Measurements from ENCODE around the gene KATNB1. TPM values are rescaled to one million over a fixed set of nuclear protein-coding genes. Genes with fewer than 3 reads are reported as not detected.
"Not testable (repeated sequence)": the region's sequence is repeated elsewhere in the genome, so short reads cannot be mapped to it uniquely, and the experiment has no call there.

The KATNB1 gene
- total RNA-seq, 1 experiment from 2014 or later, result 20.2 TPM

GRCh38 chr16:57734308-57734924 is 1.2 kb upstream of the KATNB1 start:
- in situ Hi-C loops (cut with HindIII; ENCODE audit: low pct_unique_long_range_greater_than_20kb, low sequenced_read_pairs), result no loop called here
- DNase-seq (ENCODE audit: low read depth, low spot score), result no peak

DNA sequence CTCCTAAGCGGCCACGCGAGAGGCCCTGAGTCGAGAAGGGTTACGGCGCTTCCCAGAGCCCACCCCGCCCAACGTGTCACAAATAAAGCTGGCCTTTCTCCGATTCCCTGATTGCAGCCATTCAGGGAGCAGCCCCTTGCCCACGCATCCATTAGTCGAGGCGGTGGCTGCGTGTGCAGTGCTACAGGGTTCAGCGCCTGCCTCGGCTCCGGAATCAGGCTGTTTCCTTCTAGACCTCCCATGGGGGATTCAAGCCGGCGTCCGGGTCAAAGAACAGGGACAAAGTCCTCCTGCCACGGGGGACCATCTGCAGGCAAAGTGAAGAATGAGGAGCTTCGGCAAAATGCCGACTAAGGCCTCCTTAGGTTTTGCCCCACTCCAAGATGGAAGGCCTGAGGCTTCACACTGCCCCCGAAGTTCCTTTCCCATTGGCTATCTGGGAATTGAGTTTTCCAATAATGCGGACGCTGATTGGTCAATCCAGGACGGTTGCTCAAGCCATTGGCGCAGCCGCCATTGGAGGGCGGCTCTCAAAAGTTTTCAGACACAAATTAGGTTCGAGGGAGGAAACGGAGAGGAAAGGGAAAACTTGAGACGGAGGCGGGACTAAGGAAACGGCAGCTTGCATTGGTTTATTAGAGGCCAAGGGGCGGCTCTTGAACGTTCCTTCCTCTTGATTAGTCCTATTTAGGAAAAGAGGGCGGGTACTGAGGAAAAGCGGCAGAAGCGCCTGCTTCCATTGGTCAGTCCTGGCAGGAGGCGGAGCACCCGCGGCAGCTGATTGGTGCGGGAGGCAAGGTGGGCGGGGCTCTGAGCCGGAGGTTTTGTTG is 430 bp upstream of the KATNB1 start:
- peak; percentile 100 for DNase-seq (ENCODE audit: low read depth, low spot score)
- in situ Hi-C loops (cut with HindIII; ENCODE audit: low pct_unique_long_range_greater_than_20kb, low sequenced_read_pairs), result no loop called here

DNA sequence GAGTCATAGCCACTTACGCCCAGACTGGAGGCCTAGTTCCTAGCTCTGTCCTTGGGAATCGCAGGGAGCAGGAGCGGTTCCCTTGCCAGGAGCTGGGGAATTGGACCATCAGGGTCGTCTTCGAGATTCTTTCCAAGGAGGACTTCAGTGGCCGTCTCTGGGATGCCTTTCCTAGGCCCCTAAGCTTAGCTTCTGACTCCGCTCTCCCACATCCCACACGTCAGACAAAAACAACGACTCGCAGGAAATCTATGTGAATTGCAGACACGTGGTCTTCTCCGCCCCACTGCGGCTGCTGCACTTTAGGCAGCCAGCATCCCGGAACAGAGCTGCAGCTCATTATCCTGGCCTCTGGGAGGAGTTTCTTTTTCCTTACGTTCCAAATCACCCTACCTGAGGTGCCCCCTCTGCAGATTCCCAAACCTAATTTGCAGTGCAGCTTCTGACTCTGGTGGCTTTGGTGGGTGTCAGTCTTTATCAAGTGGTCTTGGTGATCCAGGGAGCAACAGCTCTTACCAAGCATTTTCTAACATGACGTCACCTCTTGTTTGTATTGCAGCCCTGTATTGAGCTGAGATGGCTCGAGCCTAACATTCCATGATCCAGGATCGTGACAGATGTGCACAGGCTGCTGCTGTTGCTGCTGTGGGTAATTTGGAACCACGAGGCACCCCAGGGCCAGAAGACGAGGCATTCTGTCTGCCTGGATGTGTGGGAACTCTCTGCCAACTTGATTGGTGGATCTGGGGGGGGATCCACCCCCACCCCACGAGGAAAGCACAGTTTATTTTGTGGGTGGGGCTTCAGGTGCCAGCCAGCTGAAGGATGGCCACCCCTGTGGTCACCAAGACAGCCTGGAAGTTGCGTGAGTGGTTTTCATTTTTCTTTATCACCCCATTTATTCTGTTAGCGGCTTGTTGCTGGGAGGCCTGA is 1.1 kb downstream of the KATNB1 start:
- DNase-seq (ENCODE audit: low read depth, low spot score), result peak; percentile 67
- in situ Hi-C loops (cut with HindIII; ENCODE audit: low pct_unique_long_range_greater_than_20kb, low sequenced_read_pairs), result no loop called here

GRCh38 chr16:57738844-57739243 is 3.3 kb downstream of the KATNB1 start:
- in situ Hi-C loops (cut with HindIII; ENCODE audit: low pct_unique_long_range_greater_than_20kb, low sequenced_read_pairs), result no loop called here
- no peak for DNase-seq (ENCODE audit: low read depth, low spot score)

GRCh38 chr16:57739756-57740422 is 4.3 kb downstream of the KATNB1 start:
- DNase-seq (ENCODE audit: low read depth, low spot score), result no peak
- in situ Hi-C loops (cut with HindIII; ENCODE audit: low pct_unique_long_range_greater_than_20kb, low sequenced_read_pairs), result no loop called here

- in situ Hi-C loops (cut with HindIII; ENCODE audit: low pct_unique_long_range_greater_than_20kb, low sequenced_read_pairs), result no loop called here
- DNase-seq (ENCODE audit: low read depth, low spot score), result no peak
These were observed 5.0 kb downstream of the KATNB1 start for GRCh38 chr16:57740423-57741071.

- no peak for DNase-seq (ENCODE audit: low read depth, low spot score)
- in situ Hi-C loops (cut with HindIII; ENCODE audit: low pct_unique_long_range_greater_than_20kb, low sequenced_read_pairs), result no loop called here
These were observed 6.2 kb downstream of the KATNB1 start for GRCh38 chr16:57741660-57742191.

GRCh38 chr16:57742543-57742942 is 7.0 kb downstream of the KATNB1 start:
- in situ Hi-C loops (cut with HindIII; ENCODE audit: low pct_unique_long_range_greater_than_20kb, low sequenced_read_pairs), result no loop called here
- DNase-seq (ENCODE audit: low read depth, low spot score), result no peak

DNA sequence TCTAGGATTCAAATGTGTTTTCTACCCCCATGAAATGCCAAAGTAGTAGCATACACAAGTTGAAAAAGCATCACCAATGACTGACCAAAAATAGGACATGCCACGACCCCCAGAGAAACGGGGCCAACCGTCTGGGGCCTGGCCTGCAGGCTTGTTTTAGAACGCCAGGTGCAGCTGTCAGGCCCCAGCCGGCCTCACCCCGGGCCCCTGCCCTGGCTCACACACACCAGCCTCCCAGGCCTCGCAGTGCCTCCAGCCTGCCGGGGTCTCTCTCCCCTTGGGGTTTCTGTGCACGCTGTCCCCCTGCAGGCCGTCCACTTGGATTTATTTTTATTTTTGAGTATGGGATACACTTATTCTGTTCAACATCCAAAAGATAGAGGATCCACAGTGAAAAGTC is 7.9 kb downstream of the KATNB1 start:
- in situ Hi-C loops (cut with HindIII; ENCODE audit: low pct_unique_long_range_greater_than_20kb, low sequenced_read_pairs), result no loop called here
- no peak for DNase-seq (ENCODE audit: low read depth, low spot score)

DNA sequence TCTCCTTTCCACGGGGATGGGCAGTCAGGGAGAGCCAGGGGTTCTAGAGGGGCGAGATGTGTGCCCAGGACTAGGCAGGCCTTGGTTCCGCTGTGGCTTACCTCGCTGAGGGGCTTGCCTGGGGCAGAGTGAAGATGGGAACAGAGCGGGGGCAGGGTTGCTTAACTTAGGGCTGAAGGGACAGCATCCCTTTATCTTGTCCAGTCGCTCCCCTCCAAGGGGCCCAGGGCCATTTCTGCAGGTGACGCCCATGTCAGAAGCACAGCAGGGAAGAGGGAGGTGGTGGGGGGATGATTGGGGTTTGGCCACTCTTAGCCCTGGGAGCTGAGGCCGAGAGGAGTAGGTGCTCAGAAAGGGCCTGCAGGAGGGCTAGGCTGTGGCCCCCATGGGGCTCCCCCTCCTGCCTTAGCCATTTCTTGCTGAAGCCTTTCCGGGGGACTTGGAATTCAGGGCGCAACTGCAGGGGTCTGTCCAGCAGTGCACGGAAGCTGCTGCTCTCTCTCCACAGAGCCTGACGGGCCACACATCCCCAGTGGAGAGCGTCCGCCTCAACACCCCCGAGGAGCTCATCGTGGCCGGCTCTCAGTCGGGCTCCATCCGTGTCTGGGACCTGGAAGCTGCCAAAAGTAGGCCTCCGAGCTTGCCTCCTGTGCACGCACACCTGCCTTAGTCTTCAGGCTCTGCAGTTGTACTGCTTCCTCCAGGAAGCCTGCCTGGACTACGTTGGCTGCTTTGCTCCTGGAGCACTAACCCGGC is 8.5 kb downstream of the KATNB1 start:
- no peak for DNase-seq (ENCODE audit: low read depth, low spot score)
- in situ Hi-C loops (cut with HindIII; ENCODE audit: low pct_unique_long_range_greater_than_20kb, low sequenced_read_pairs), result no loop called here

- in situ Hi-C loops (cut with HindIII; ENCODE audit: low pct_unique_long_range_greater_than_20kb, low sequenced_read_pairs), result no loop called here
- no peak for DNase-seq (ENCODE audit: low read depth, low spot score)
These were observed 9.0 kb downstream of the KATNB1 start for GRCh38 chr16:57744642-57744903.

GRCh38 chr16:57745768-57746167 is 10.2 kb downstream of the KATNB1 start:
- in situ Hi-C loops (cut with HindIII; ENCODE audit: low pct_unique_long_range_greater_than_20kb, low sequenced_read_pairs), result no loop called here
- no peak for DNase-seq (ENCODE audit: low read depth, low spot score)

- DNase-seq (ENCODE audit: low read depth, low spot score); in situ Hi-C loops (cut with HindIII; ENCODE audit: low pct_unique_long_range_greater_than_20kb, low sequenced_read_pairs): not testable (repeated sequence)
These were observed 10.7 kb downstream of the KATNB1 start for GRCh38 chr16:57746316-57746715.

DNA sequence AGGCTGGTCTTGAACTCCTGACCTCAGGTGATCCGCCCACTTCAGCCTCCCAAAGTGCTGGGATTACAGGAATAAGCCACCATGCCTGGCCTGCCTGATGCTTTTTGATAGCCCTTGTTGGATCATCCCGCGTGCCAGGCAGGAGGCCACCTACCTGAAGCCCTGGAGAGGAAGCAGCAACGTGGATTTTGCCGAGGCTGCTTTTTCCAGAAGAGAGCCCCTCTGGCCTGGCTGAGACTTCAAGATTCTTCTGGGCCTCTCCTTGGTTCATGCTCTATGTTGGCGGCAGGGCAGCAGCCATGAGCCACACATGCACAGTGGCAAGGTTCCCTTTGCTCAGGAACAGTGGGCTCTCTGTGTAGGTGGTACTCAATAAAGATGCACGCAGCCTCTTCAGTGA is 11.5 kb downstream of the KATNB1 start:
- DNase-seq (ENCODE audit: low read depth, low spot score), result no peak

DNA sequence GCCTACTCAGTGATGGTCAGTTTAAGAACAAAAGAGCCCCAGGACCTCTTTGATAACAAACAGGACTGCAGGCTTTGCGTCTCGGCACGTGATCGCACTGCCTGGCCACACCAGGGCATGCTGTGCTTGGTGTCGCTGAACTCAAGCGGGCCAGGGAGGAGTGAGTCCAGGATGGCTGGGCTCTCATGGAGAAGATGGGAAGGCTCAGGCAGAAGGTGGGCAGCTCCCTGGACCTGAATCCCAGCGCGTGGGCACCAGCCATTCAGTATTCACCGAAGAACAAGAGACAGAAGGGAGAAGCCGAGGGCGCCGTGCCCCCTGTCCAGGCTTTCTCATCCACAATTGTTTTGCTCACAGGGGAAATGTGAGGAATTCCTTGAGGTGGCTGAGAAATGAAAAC is 11.9 kb downstream of the KATNB1 start:
- DNase-seq (ENCODE audit: low read depth, low spot score), result no peak
- in situ Hi-C loops (cut with HindIII; ENCODE audit: low pct_unique_long_range_greater_than_20kb, low sequenced_read_pairs), result no loop called here

More for the DNA sequence above, 11.5 kb downstream of the KATNB1 start:
- in situ Hi-C loops (cut with HindIII; ENCODE audit: low pct_unique_long_range_greater_than_20kb, low sequenced_read_pairs), result no loop called here

GRCh38 chr16:57747996-57748395 is 12.4 kb downstream of the KATNB1 start:
- DNase-seq (ENCODE audit: low read depth, low spot score), result no peak
- in situ Hi-C loops (cut with HindIII; ENCODE audit: low pct_unique_long_range_greater_than_20kb, low sequenced_read_pairs), result no loop called here

DNA sequence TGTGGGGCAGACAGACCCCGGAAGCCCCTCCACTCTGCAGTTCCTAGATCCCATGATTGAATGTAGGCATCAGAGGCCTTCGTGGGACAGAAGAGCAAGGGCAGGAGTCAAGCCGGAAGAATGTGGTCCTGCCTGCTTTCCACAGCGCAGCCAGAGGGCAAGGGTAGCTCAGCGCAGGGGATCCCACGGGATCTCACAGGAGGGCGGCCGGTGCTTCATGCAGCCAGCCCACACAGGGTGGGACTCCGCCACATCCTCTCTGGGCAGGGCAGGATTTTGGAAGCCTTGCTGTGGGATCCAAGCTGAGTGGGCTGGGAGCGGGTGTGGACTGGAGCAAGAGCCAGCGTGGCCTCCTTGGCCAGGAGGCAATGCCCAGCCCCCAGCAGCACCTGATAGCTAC is 13.0 kb downstream of the KATNB1 start:
- no peak for DNase-seq (ENCODE audit: low read depth, low spot score)
- in situ Hi-C loops (cut with HindIII; ENCODE audit: low pct_unique_long_range_greater_than_20kb, low sequenced_read_pairs), result no loop called here
